ENCODE results near the gene TC2N. TPM values are rescaled to one million over a fixed set of nuclear protein-coding genes. Genes with fewer than 3 reads are reported as not detected.

TC2N gene
- total RNA-seq, 1 donor from 2014 or later, result not detected

GRCh38 chr14:91889477-91890211 lies 22.3 kb upstream of the TC2N start:
- no peak for DNase-seq (ENCODE audit: low read depth, low spot score)
- Mint-ChIP-seq H3K4me3 (no peak overlapping the region), H3K36me3 (ENCODE audit: low read depth) (no peaks in the 10 kb centered on the region), H3K27ac (ENCODE audit: unreplicated experiment) (no peak overlapping the region), H3K9me3 (no peaks in the 10 kb centered on the region), H3K4me1 (peaks cover 4% of the 10 kb centered on the region), H3K27me3 (ENCODE audit: low read depth) (no peaks in the 10 kb centered on the region)
- TF ChIP-seq CTCF (conservative IDR thresholded peaks at IDR 0.05), result no peak

DNA sequence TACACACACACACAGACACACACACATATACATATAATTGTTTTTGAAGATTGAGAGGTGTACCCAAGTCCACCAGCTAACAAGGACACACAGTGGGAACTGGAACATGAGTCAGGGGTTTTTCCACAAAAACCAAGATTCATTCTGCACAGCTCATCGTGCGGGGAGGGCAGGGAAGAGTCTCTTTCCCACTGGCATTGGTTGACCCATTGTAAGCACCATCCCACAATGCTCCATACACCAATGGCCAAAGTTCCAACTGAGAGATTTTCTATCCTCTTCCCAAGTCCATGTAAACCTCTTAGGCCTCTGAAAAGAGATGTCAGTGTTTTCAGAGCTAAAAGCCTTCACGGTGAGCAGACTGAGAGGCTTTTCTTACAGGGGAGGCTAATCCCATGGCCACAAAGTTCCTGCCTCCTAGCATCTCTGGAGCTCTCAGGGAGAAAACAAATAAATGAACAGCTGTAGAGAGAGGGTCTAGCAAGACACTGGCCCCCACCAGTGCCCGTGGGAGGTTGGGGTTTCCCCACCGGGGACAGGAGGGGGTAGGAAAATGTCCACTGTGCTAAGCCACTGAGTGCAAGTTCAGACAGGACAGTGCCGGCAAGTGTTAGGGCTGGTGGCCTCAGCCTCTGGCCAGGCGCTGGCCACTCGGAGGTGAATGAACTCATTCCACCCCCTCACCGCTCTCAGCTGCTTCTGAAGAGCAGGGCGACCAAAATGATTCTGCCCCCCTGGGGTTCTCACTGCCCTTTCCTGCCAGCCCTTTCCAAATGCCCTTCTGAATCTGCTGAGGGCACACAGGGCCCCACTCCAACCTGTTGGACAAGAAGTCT lies 21.5 kb upstream of the TC2N start:
- peaks cover 4% of the 10 kb centered on the region for H3K4me1 Mint-ChIP-seq
- H3K4me3 Mint-ChIP-seq, result no peak overlapping the region
- H3K27me3 Mint-ChIP-seq (ENCODE audit: low read depth), result no peaks in the 10 kb centered on the region
- H3K36me3 Mint-ChIP-seq (ENCODE audit: low read depth), result no peaks in the 10 kb centered on the region
- H3K9me3 Mint-ChIP-seq, result no peaks in the 10 kb centered on the region
- DNase-seq (ENCODE audit: low read depth, low spot score), result no peak
- no peak overlapping the region for H3K27ac Mint-ChIP-seq (ENCODE audit: unreplicated experiment)
- no peak for TF ChIP-seq CTCF (conservative IDR thresholded peaks at IDR 0.05)

DNA sequence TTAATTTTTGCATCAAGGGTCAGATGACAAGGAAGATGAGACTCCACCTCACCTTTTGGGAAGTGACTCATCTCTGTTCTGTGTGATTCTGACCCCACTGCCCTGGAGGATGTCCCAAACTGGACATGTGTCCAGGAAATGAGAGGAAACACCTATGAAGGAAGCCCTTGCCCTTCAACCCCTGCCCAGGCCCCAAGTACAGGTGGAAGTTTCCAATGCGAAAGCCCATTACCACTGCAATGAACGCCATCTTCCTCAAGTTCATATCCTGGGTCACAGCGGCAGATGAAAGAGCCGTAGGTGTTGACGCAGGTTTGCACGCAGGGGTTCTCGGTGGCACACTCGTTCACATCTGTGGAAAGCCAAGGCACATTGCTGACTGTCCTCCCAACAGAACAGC lies 19.6 kb upstream of the TC2N start:
- no peaks in the 10 kb centered on the region for H3K36me3 Mint-ChIP-seq (ENCODE audit: low read depth)
- no peak for DNase-seq (ENCODE audit: low read depth, low spot score)
- no peak for TF ChIP-seq CTCF (conservative IDR thresholded peaks at IDR 0.05)
- no peaks in the 10 kb centered on the region for H3K27me3 Mint-ChIP-seq (ENCODE audit: low read depth)
- H3K4me1 Mint-ChIP-seq, result peaks cover 4% of the 10 kb centered on the region
- H3K4me3 Mint-ChIP-seq, result no peak overlapping the region
- H3K27ac Mint-ChIP-seq (ENCODE audit: unreplicated experiment), result no peak overlapping the region
- H3K9me3 Mint-ChIP-seq, result no peaks in the 10 kb centered on the region

- Mint-ChIP-seq H3K27me3 (ENCODE audit: low read depth) (no peaks in the 10 kb centered on the region), H3K27ac (ENCODE audit: unreplicated experiment) (no peak overlapping the region), H3K4me3 (no peak overlapping the region), H3K9me3 (no peaks in the 10 kb centered on the region), H3K36me3 (ENCODE audit: low read depth) (no peaks in the 10 kb centered on the region), H3K4me1 (peaks cover 4% of the 10 kb centered on the region)
- TF ChIP-seq CTCF (conservative IDR thresholded peaks at IDR 0.05), result no peak
- DNase-seq (ENCODE audit: low read depth, low spot score), result no peak
Observed at GRCh38 chr14:91885839-91886238, 18.5 kb upstream of the TC2N start.

DNA sequence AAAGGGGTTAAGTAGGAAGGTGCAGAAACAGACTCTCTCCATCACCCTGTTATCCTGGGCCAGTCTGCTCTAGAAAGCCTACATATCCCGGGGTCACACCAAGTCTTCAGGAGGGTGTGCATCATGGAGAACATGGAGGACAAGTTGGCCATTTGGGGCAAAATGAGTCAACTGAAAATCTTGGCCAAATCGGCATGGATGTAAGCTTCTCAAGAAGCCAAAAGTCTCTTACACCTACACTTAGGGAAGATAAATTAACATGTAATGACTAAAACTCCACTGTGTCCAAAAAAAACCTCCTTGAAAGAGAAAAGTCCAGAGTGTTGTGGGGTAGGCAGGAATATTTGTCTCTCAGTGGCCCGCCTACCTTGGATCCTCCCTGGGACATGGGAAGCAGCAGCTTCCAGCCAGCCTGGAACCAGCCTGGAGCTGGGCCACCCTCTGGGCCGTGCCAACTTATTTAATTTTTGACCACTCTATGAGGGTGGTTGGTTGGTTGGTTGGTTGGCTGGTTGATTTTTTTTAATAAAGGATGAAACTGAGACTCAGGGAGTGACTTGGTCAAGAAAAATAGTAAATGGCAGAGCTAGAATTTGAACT lies 17.9 kb upstream of the TC2N start:
- no peak for TF ChIP-seq CTCF (conservative IDR thresholded peaks at IDR 0.05)
- no peaks in the 10 kb centered on the region for H3K9me3 Mint-ChIP-seq

More for the DNA sequence above, 17.9 kb upstream of the TC2N start:
- Mint-ChIP-seq H3K36me3 (ENCODE audit: low read depth) (no peaks in the 10 kb centered on the region), H3K27me3 (ENCODE audit: low read depth) (no peaks in the 10 kb centered on the region), H3K27ac (ENCODE audit: unreplicated experiment) (no peak overlapping the region), H3K4me3 (no peak overlapping the region), H3K4me1 (peaks cover 4% of the 10 kb centered on the region)
- DNase-seq (ENCODE audit: low read depth, low spot score), result no peak
